C4-2B (cell line): ENCODE results near the gene PRPSAP2.

ENCODE experiments used
- CTCF ChIP-seq: fragments of 450-650 bp; conservative IDR thresholded peaks from 2 replicates; pipeline ENCODE4 v1.5.1; 2017; ENCODE audit warnings: mild to moderate bottlenecking
- ZFX ChIP-seq: fragments of 450-650 bp; IDR thresholded peaks from 2 replicates; pipeline ENCODE4 v1.6.1; 2017

DNA sequence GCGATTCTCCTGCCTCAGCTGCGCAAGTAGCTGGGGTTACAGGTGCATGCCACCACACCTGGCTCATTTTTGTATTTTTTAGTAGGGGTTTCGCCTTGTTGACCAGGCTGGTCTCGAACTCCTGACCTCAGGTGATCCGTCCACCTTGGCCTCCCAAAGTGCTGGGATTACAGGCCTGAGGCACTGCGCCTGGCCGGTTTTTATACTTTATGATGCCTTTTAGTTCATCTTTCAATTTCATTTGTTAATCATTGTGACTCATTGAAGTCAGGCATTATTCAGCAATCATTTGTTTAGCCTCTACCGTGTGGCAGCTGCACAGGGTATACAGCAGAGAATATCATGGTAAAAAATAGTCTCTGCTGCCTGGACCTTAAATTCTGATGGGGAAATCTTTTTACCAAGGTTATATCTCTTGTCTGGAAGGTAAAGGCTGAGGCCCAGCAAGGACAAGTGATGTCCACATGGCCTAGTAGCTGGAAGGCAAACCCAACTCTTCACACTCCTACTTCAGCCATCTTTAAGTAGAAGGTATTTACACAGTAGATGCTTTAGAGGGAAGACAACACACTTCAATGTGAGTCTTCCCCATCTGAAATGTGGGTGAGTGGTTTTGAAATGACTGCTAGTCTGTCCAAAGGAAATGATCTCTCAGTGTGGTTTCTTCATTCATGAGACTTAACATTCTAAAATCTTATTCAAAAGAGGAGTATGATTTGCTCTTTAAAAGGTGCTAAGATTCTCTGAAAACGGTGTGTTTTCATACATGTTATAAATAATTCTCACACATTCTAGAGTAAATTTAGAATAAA is 2.4 kb downstream of the PRPSAP2 start:
- TF ChIP-seq CTCF (no peak), ZFX (no peak)
